HepG2 (cell line): ENCODE results near the gene NSD2. TPM values are rescaled to one million over a fixed set of nuclear protein-coding genes. Genes with fewer than 3 reads are reported as not detected.

ENCODE experiments used
- BRD4 ChIP-seq: sonication (generic); formaldehyde crosslinking; IDR thresholded peaks from 2 replicates; pipeline ENCODE4 v1.4.0; 2020; ENCODE audit warnings: missing genetic modification reagents
- CCAR2 ChIP-seq: fragments of 200-400 bp; formaldehyde crosslinking; optimal IDR thresholded peaks from 2 replicates; pipeline ENCODE3; 2018; ENCODE audit warnings: low read depth, mild to moderate bottlenecking, low read length, moderate library complexity
- ELF3 ChIP-seq: IDR thresholded peaks from 2 replicates; pipeline ENCODE4 v1.6.1; 2016; ENCODE audit warnings: missing genetic modification reagents, missing compliant biosample characterization
- HOXA3 ChIP-seq: sonication (generic); formaldehyde crosslinking; IDR thresholded peaks from 2 replicates; pipeline ENCODE4 v1.5.0; 2020; ENCODE audit warnings: missing genetic modification reagents
- IRF9 ChIP-seq: sonication (generic); formaldehyde crosslinking; IDR thresholded peaks from 2 replicates; pipeline ENCODE4 v1.8.0; 2022; ENCODE audit warnings: missing genetic modification reagents, mild to moderate bottlenecking, borderline replicate concordance
- NFIB ChIP-seq: sonication (generic); formaldehyde crosslinking; IDR thresholded peaks from 2 replicates; pipeline ENCODE4 v1.9.0; 2021; ENCODE audit warnings: missing genetic modification reagents, mild to moderate bottlenecking, borderline replicate concordance
- PHF8 ChIP-seq: sonication (generic); formaldehyde crosslinking; IDR thresholded peaks from 2 replicates; pipeline ENCODE4 v1.5.0; 2020; ENCODE audit warnings: missing genetic modification reagents
- PRPF4 ChIP-seq: fragments of 200-400 bp; formaldehyde crosslinking; IDR thresholded peaks from 2 replicates; pipeline ENCODE4 v1.6.1; 2016; ENCODE audit warnings: low read length, low read depth; ENCODE audit not compliant: poor library complexity, severe bottlenecking
- SIN3A ChIP-seq: IDR thresholded peaks from 2 replicates; pipeline ENCODE4 v1.6.1; 2011; ENCODE audit warnings: low read depth, mild to moderate bottlenecking, control low read depth, low read length, borderline replicate concordance
- SMAD1 ChIP-seq: sonication (generic); formaldehyde crosslinking; IDR thresholded peaks from 2 replicates; pipeline ENCODE4 v1.4.0; 2020; ENCODE audit warnings: missing genetic modification reagents, low read depth, mild to moderate bottlenecking, borderline replicate concordance
- SOX6 ChIP-seq, 2 experiments: fragments of 450-650 bp in 1 of 2; sonication (generic) in 1 of 2; formaldehyde crosslinking in 1 of 2; IDR thresholded peaks; 2 replicates each; pipeline versions ENCODE4 v1.4.0 to v1.6.1; 2017 to 2020; ENCODE audit warnings: antibody characterized with exemption in 1 of 2, mild to moderate bottlenecking in 1 of 2, missing genetic modification reagents in 1 of 2
- TRIM24 ChIP-seq: sonication (generic); formaldehyde crosslinking; IDR thresholded peaks from 2 replicates; pipeline ENCODE4 v1.8.0; 2022; ENCODE audit warnings: mild to moderate bottlenecking, missing genetic modification reagents
- XRCC5 ChIP-seq: fragments of 200-400 bp; formaldehyde crosslinking; optimal IDR thresholded peaks from 2 replicates; pipeline ENCODE3; 2017; ENCODE audit warnings: mild to moderate bottlenecking, low read length
- ZBTB10 ChIP-seq: sonication (generic); formaldehyde crosslinking; IDR thresholded peaks from 2 replicates; pipeline ENCODE4 v1.4.0; 2020; ENCODE audit warnings: missing genetic modification reagents, borderline replicate concordance
- ZNF142 ChIP-seq: sonication (generic); formaldehyde crosslinking; IDR thresholded peaks from 2 replicates; pipeline ENCODE4 v1.4.0; 2020; ENCODE audit warnings: missing genetic modification reagents
- ZNF691 ChIP-seq: sonication (generic); formaldehyde crosslinking; IDR thresholded peaks from 2 replicates; pipeline ENCODE4 v1.4.0; 2020; ENCODE audit warnings: missing genetic modification reagents, low read depth, mild to moderate bottlenecking, borderline replicate concordance
- ZNF713 ChIP-seq: sonication (generic); formaldehyde crosslinking; IDR thresholded peaks from 2 replicates; pipeline ENCODE4 v1.4.0; 2020; ENCODE audit warnings: mild to moderate bottlenecking, missing genetic modification reagents
- ZNF782 ChIP-seq: sonication (generic); formaldehyde crosslinking; IDR thresholded peaks from 2 replicates; pipeline ENCODE4 v1.4.0; 2020; ENCODE audit warnings: missing genetic modification reagents, mild to moderate bottlenecking, borderline replicate concordance
- polyA plus RNA-seq, 8 experiments: library from polyadenylated mRNA; depleted of rRNA in 3 of 8; stranded (reverse) in 7 of 8; unstranded in 1 of 8; fragments of >200 nt; fragmentation: Illumina TruSeq in 4 of 8; extraction: Trizol in 4 of 8; gene quantifications; 2 replicates each; pipeline versions ENCODE4 v1.2.1 to v1.2.3, GENCODE V29; 2011 to 2016; ENCODE audit warnings: low read depth in 4 of 8, missing spikeins in 1 of 8, mixed read lengths in 1 of 8; ENCODE audit not compliant: insufficient read depth in 1 of 8
- total RNA-seq, 5 experiments: library from RNA; depleted of rRNA; stranded (reverse); fragments of >200 nt; fragmentation: Illumina TruSeq; extraction: Trizol; gene quantifications; 2 replicates each; pipeline ENCODE4 v1.2.3, GENCODE V29; 2016; ENCODE audit warnings: low read depth in 1 of 5

The NSD2 gene
- total and polyA plus RNA-seq, 2 of the 13 experiments (the other 11 are each of a cell fraction or from before 2014, with no cell fraction given), result 22.0 to 65.9 TPM

- TF ChIP-seq TRIM24 (CRISPR knock-in tag) (no peak), NFIB (no peak), ZNF713 (no peak), BRD4 (CRISPR knock-in tag) (peak; percentile 16; the same call in 1 of the 2 replicates), ZBTB10 (CRISPR knock-in tag) (peak; percentile 4; the same call in 1 of the 2 replicates), IRF9 (CRISPR knock-in tag) (peak; percentile 83; the same call in 1 of the 2 replicates), SMAD1 (CRISPR knock-in tag) (peak; percentile 31; the same call in 1 of the 2 replicates), ELF3 (CRISPR knock-in tag) (peak; percentile 66; the same call in 1 of the 2 replicates), PHF8 (CRISPR knock-in tag) (peak; percentile 87), ZNF691 (CRISPR knock-in tag) (peak; percentile 12; the same call in 1 of the 2 replicates), CCAR2 (no peak), PRPF4 (no peak), XRCC5 (no peak), SOX6 (IDR thresholded peaks at IDR 0.05) (no peak), SOX6 (CRISPR knock-in tag; IDR thresholded peaks at IDR 0.05) (peak; percentile 65; the same call in 1 of the 2 replicates), HOXA3 (CRISPR knock-in tag) (peak; percentile 99), SIN3A (peak; percentile 57; the same call in 1 of the 2 replicates), ZNF782 (CRISPR knock-in tag) (no peak), ZNF142 (CRISPR knock-in tag) (peak; percentile 79)
Measured at GRCh38 chr4:2008921-2009650, 137.9 kb downstream of the NSD2 start, which contains the start of gene NELFA (continued).
